GM21786 (cell line): ENCODE data around the gene EVC2.

Source experiments
- ATAC-seq: cut with Tn5 transposase; IDR thresholded peaks from one replicate; pipeline ENCODE4 v1.9.1; 2021; ENCODE audit not compliant: unreplicated experiment

Gene EVC2

GRCh38 chr4:5572114-5572513, 136.2 kb downstream of the EVC2 start:
- ATAC-seq, result no peak

DNA sequence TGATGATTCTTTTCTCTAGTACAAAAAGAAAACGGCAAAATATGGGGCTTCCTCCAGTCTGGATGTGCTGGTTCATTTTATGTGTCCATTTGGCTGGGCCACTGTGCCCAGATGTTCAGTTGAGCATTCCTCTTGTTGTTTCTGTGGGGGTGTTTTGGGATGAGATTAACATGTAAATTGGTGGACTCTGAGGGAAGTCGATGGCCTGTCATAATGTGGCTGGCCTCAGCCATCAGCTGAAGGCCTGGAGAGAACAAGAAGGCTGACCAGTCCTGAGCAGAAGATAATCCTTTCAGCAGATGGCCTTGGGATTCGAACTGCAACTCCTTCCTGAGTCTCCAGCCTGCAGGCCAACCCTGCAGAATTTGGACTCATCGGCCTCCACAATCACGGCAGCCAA, 136.7 kb downstream of the EVC2 start:
- no peak for ATAC-seq

- ATAC-seq, result no peak
Measured at GRCh38 chr4:5569451-5569850, 138.9 kb downstream of the EVC2 start.

- ATAC-seq, result no peak
Measured at GRCh38 chr4:5568931-5569330, 139.4 kb downstream of the EVC2 start.

DNA sequence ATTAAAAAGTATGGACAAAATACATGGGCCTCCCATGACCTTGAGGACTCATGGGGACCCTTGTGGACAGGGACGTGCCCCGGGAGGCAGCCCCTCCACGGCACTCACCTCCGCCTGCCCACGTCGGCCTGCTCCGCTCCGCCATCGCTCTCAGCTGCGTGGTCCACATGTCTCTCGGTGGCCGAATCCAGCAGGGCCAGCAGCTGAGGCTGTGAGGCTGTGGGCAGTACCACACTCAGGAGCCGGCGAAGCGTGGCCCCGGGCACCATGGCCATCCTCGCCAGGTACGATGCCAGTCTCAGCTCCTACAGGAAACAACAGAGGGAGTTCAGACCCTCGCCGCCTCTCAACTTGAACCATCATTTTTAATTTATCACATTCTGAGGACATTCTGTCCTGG, 140.0 kb downstream of the EVC2 start:
- no peak for ATAC-seq

DNA sequence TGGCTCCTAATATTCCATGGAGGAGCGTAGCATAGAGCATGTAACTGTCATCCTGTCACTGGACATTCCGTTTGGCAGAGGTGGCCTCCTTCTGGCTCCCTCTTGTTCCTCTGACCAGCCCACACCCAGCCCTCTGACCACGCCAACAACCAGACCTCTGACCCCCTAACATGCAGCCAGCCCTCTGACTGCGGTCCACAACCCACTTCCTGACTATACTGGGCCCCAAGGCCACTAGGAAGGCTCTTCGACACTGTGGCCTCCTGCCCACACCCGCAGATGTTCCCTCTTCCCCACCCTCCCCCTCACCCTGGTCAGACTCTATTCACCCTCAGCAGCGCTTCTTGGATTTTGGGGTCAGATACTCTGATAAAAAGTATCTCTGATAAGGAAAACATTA, 141.4 kb downstream of the EVC2 start:
- no peak for ATAC-seq

DNA sequence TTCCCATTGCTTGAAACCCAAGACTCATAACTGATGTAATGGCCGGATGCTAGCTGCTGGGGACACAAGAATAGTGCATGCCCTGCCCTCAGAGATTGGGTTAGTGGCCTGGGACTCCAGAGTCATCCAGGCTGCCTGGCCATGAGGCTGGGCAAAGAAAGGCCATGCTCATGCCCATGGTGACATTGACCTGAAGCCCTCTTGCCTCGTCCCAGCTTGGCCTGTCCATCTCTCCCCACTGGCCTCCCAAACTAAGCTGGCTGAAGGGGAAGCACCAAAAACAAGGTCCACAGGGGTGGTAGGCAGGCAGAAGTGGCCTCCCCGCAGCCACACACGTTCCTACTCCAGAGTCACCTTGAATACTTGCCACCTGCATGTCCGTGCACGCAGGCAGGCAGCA, 141.8 kb downstream of the EVC2 start:
- no peak for ATAC-seq

DNA sequence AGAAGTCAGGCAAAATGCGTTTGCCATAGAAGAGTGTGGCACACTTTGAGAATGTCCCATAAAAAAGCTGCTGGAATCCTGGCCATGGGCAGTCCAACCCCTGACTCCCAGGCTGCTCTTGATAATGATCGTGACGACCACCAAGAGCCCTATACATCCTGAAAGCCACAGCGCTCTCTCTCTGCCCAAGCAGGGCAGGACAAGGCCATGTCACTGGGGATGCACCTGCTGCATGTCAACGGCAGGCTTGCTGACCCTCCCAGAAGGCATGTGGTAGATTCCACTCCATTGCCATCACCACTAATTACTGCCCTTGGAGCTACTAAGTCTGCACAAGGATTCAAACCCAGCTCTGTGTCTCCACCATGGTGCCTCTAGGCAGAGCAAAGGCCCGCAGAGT, 144.5 kb downstream of the EVC2 start:
- ATAC-seq, result no peak

- ATAC-seq, result no peak
Measured at GRCh38 chr4:5562476-5562875, 145.9 kb downstream of the EVC2 start.

DNA sequence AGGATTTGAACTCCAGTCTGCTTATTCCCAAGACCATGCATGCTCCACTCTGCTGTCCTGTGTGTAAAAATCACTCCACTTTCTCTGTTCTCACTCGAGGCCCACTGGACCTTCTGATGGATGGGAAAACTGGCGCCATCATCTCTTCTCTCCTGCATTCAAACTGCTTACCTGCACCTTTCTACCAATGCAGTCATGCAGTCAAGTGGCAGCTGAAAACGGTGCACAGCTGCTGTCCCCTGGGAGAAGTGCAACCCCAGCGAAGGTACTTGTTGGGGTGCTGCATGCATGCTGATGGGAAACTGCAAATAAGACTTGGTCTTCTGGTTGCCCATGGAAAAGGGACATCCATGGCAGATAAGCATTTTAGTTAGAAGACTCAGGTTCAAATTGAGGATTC, 147.1 kb downstream of the EVC2 start:
- no peak for ATAC-seq

GRCh38 chr4:5558502-5558901, 149.9 kb downstream of the EVC2 start:
- no peak for ATAC-seq

- no peak for ATAC-seq
Measured at GRCh38 chr4:5554376-5554775, 154.0 kb downstream of the EVC2 start.

DNA sequence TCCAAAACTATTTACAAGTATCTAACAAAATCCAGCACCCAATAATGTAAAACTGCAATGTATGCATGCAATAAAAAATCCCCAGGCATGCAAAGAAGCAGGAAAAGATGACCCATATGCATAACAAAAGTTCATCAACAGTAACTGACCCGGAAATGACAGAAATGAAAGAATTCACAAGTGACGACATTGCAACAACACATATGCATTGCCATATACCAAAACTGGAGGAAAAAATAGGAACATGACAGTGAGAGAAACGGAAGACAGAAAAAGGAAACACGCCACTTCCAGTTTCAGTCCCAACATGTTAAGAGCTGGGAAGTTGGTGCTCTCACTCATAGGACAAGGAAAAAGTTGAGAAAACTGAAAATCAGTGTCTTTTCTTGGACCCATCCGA, 154.6 kb downstream of the EVC2 start:
- ATAC-seq, result no peak

GRCh38 chr4:5552451-5552850, 155.9 kb downstream of the EVC2 start:
- no peak for ATAC-seq

- no peak for ATAC-seq
Measured at GRCh38 chr4:5547651-5548249, 160.6 kb downstream of the EVC2 start.

DNA sequence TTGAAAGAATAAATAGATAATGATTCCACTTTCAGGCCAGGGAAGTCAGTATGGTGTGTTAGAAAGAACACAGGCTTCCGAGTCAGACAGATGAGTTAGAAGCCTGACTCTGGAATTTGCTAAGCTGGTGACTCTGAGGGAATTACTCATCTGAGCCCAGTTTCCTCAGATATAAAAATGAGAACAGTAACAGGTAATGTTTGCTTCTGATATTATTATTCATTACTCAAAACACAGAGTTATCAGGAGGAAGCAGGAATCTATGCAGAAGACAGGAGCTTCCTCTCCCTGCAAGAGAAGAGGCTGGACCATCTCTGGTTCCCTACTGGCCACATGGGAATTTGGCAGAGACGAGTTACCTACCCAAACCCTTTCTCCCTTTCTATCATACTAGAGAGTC, 163.1 kb downstream of the EVC2 start:
- ATAC-seq, result no peak

- no peak for ATAC-seq
Measured at GRCh38 chr4:5544762-5545161, 163.6 kb downstream of the EVC2 start.

GRCh38 chr4:5543681-5544080, 164.7 kb downstream of the EVC2 start:
- ATAC-seq, result no peak

DNA sequence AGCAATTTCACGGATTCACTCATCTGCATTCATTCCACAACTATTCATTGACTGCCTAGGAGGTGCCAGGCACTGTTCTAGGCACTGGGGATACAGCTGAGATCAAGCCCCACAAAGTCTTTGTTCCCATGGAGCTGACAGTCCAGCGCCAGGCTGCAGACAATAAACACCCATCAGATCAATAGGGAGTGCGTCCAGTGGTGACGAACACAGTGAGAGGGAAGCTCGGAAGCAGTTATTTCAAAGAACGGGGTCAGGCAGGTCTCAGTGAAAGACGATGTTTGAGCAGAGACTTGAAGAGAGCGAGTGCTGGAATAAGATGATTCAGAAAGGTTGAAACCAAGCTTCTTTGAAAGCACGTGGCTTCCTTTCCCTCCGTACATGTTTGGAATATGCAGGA, 167.2 kb downstream of the EVC2 start:
- no peak for ATAC-seq

DNA sequence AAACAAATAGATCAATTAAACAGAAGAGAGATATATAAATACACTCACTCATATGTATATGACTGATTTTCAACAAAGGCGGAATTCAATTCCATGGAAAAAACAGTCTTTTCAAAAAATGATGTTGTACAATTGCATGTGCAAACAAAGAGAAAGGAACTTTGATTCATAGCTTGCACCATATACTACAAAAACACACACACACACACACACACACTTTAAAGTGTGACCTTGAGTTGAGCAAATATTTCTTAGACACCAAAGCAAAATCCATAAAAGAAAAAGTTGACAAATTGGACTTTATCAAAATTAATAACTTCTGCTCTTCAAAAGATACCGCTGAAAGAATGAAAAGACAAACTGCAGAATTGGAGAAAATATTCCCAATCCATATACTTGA, 168.8 kb downstream of the EVC2 start:
- ATAC-seq, result no peak

DNA sequence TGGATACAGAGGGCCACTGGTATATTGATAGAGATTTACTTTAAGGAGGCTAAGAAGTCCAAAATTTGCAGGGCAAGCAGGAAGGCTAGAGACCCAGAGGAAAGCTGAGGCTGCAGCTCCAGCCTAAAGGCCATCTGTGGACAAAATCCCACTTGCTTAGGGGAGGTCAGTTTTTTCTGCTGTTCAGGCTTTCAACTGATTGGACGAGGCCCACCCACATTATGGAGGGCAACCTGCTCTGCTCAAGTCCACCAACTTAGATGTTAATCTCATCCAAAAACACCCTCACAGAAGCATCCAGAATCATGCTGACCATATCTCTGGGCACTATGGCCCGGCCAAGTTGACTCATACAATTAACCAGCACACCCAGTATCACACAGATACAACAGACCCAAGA, 176.3 kb downstream of the EVC2 start:
- ATAC-seq, result no peak

DNA sequence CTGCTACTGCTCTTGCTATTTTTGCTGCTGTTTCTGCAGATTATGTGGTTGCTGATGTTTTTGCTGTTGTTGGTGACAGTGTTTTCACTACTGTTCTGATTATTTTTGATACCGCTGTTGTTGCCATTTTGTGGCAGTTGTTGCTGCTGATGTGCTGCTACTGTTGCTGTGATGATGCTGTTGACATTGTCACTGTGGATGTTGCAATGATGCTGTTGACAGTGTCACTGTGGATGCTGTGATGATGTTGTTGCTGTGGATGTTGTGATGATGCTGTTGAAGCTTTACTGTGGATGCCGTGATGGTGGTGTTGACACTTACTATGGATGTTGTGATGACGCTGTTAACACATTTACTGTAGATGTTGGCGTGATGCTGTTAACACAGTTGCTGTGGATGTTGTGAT, 180.3 kb downstream of the EVC2 start:
- ATAC-seq, result no peak

DNA sequence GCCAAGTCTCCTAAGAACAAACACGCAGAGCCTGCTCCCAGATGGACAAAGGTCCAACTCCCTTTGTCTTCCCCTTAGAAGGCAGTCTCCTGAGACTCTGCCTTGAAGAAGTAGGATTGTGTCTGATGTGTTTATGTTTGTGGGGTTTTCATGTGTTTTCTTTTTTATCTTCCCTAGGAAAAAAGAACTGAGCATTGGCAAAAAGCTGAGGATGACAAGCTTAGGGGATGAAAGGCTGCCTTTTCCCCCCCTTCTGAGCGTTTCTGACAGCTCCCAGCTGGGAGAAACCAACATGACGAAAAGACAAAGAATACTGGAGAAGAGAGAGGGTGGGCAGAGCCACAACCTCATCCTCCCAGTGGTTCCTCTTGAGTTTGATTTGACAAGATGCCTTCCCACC, 181.1 kb downstream of the EVC2 start:
- ATAC-seq, result no peak
